ENCODE results near the gene NPBWR2.

DNA sequence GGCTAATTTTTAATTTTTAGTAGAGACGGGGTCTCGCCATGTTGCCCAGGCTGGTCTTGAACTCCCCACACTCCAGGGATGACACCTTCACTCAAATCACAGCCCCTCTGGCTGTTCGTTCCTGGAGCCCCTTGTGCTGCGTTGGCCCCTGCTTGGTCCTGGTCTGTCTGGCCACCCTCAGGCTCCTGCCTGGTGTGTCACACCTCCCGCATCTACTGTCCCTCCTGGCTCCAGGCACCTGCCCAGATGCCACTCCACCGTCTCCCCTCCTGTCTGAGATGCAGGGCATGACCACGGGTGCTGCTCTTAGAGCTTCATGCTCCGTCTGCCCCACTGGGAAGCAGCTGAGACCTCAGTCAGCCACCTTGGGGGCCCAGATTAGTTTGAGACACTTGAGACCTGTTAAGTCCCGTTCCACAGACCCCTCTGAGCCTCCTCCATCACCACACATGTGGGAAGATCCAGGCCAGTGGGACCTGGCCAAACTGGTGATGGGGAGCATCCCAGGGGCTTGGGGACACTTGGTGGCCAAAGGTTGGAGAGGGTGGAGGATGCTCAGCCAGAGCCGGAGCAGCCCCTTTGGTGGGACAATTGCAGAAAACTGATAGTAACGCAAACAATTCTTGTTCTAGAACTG is 21.9 kb upstream of the NPBWR2 start:
- no peak for TF ChIP-seq POLR2AphosphoS5 (IDR thresholded peaks at IDR 0.05; ENCODE audit: low read depth)
- TF ChIP-seq CTCF (conservative IDR thresholded peaks at IDR 0.05; ENCODE audit: low read depth in 2 of 2) = no peak
- no peak for TF ChIP-seq EZH2phosphoT487 (IDR thresholded peaks at IDR 0.05; ENCODE audit: unreplicated experiment)
- no peak for TF ChIP-seq STAT1 (IDR thresholded peaks at IDR 0.05; ENCODE audit: unreplicated experiment)
- TF ChIP-seq EZH2 (IDR thresholded peaks at IDR 0.05; ENCODE audit: low read depth, unreplicated experiment) = no peak
- TF ChIP-seq, protein P1, sequence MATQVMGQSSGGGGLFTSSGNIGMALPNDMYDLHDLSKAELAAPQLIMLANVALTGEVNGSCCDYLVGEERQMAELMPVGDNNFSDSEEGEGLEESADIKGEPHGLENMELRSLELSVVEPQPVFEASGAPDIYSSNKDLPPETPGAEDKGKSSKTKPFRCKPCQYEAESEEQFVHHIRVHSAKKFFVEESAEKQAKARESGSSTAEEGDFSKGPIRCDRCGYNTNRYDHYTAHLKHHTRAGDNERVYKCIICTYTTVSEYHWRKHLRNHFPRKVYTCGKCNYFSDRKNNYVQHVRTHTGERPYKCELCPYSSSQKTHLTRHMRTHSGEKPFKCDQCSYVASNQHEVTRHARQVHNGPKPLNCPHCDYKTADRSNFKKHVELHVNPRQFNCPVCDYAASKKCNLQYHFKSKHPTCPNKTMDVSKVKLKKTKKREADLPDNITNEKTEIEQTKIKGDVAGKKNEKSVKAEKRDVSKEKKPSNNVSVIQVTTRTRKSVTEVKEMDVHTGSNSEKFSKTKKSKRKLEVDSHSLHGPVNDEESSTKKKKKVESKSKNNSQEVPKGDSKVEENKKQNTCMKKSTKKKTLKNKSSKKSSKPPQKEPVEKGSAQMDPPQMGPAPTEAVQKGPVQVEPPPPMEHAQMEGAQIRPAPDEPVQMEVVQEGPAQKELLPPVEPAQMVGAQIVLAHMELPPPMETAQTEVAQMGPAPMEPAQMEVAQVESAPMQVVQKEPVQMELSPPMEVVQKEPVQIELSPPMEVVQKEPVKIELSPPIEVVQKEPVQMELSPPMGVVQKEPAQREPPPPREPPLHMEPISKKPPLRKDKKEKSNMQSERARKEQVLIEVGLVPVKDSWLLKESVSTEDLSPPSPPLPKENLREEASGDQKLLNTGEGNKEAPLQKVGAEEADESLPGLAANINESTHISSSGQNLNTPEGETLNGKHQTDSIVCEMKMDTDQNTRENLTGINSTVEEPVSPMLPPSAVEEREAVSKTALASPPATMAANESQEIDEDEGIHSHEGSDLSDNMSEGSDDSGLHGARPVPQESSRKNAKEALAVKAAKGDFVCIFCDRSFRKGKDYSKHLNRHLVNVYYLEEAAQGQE (IDR thresholded peaks at IDR 0.05; ENCODE audit: unreplicated experiment) = no peak
- TF ChIP-seq NANOG (IDR thresholded peaks at IDR 0.05; ENCODE audit: borderline replicate concordance) = no peak

Measured in GM23338 (cell line).